GM19468 (cell line): Measurements from ENCODE around the gene SLC1A7.

Experiments used
- ATAC-seq: cut with Tn5 transposase; IDR thresholded peaks from one replicate; pipeline ENCODE4 v1.9.1; 2021; ENCODE audit warnings: mild to moderate bottlenecking, moderate library complexity, moderate number of reproducible peaks; ENCODE audit not compliant: unreplicated experiment; ENCODE audit errors: extremely low read depth

The SLC1A7 gene

DNA sequence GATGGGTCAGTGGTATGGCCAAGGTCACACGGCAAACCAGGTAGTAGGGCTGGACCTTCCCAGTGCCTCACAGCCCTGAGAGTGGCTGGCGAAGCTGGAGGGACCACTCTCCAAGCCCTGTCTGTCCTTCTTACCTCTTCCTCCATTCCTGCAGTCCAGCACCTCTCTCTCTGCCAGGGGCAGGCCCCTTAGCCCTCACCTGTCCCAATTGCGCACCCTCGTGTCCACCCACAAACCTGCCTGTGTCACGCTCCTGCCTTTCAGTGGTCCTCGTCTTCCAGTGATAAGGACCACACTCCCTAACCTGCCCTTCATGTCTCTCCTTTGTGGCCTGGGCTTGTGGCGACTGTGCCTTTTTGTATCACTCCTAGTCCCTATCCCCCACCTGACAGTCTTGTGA lies 77.0 kb downstream of the SLC1A7 start:
- ATAC-seq, result no peak

DNA sequence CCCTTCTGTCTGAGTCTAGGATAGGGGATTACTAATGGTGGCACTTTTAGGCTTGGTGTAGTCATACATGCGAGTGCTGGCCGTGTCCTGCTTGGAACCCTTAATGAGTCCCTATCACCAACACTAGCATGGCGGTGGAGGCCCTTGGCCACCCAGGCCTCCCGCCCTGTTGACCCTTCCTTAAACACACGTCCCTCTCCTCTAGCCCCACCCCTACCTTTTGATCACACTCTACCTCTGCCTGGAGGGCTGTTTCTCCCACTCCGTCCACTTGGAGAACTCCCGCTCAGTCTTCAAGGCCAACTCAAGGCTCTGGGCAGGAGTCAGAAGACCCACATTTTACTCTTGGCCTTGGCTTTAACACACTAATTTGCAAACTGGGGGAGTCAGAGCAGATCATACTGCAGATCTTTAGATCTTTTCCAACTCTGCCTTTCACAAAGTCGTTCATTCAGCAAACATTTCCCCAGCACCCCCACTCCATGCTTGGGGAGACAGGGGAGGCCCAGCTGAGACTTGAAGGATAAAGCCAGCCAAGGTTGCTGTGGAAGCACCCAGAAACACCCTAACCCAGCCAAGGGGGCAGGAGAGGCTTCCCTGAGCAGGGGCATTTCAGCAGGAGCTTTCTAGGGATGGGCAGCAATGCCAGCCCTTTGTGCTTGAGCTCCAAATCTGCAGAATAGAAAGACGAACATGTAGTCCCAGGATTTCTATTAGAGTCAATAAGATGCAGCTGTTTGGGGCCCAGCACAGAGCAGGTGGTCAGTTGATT lies 78.5 kb downstream of the SLC1A7 start:
- no peak for ATAC-seq

DNA sequence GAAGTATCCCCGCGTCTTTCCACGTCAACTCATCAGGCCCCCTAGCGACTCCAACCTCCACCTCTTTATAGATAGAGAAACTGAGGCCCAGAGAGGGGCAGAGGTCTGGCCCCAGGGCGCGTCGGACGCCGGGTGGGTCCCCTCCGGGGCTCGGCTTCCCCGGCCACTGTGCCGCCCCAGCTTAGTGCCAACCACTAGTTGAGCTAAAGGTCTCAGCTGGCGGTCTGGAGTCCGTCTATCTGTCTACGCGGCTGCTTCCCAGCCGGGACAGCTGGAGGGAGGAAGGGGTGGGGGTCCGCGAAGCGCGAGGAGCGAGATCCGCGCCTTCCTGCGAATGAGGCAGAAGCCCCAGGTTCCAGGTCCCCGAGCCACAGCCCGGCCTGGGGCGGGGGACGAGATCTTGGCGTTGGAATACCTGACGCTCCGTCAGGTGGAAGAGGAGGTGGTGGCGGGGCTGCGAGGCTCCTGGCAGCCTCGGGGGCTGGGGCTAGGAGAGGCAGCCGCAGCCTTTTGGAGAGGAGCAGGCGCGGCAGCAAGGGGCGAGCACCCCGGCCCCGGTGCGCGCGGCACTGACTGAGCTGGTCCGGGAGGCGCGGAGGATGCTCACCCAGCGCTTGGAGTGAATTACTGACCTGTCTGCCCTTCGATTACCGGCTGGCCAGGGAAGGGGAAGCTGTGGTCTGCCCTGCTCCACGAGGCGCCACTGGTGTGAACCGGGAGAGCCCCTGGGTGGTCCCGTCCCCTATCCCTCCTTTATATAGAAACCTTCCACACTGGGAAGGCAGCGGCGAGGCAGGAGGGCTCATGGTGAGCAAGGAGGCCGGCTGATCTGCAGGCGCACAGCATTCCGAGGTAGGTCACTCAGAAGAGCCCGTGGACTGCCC lies 79.5 kb downstream of the SLC1A7 start:
- no peak for ATAC-seq

DNA sequence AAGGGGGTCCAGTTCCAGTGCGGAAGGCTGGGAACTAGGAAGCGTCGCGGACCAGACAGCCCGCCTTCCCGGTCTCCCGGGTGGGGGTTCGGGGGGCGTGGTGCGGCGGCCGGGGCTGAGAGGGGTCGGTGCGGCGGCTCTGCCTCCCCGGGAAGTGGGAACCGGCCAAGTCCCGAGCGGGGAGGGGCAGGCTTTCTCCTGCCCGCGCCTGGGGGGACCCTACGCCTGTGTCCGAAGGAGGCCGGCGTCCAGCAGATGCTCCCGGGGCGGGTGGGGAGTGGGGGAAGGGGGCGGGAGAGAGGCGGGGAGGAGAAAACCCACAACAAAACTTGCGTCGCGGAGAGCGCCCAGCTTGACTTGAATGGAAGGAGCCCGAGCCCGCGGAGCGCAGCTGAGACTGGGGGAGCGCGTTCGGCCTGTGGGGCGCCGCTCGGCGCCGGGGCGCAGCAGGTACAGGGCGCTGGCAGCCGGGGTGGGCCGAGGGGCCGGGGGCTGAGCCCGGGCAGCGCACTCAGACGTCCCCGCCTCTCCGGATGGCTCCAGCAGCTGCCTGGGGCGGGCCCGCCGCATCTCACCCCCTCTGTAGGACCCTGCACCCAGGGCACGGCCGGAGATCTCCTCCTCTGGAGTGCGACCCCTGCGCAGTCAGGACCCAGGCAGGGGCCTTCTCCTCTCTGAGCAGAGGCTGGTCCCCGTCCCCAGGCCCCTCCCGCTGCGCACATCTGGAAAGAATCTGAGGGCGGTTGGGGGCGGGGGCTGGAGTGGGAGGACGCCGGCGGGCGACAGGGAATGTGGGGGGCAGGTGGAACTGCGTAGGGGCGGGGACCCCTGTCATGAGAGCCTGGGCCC lies 80.4 kb downstream of the SLC1A7 start, which contains the start of gene PODN:
Gene PODN (plus strand): TSS at position 355 of the 849 bp plus-strand sequence. CDS start 7,643 bp downstream, outside the sequence.
- ATAC-seq, result no peak

DNA sequence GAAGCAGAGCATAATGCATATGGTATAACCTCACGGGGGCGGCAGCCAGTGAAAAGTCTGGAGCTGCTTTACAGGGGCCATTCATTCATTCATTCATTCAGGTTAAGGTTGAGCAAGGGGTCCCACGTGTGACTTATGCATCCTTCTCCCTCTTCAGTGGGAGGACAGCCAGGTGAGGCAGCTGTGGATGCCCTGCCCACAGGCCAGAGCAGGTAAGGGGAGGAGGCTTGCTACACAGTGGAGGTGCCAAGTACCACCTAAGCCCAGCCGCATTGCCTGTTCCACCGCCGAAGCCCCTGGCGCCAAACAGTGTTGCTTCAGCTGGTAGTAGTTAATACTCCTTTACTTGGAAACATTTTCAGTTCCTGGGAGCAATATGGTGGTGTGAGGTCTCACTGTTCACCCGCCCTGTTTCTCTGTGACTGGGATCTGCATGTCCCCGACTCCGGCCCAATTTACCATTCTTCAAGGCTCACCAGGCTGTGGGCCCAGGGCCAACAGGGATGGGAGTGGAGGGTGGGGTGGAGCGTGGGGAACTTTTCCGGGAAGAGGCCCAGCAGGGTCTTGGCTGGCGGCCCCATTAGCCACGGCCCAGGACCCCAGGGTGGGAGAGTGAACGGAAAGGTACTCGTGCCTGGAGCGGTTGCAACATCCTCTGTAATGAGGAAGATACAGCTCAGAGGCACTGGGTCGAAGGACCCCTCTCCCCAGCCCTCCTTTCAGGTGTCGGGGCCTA lies 81.1 kb downstream of the SLC1A7 start:
- ATAC-seq, result no peak

DNA sequence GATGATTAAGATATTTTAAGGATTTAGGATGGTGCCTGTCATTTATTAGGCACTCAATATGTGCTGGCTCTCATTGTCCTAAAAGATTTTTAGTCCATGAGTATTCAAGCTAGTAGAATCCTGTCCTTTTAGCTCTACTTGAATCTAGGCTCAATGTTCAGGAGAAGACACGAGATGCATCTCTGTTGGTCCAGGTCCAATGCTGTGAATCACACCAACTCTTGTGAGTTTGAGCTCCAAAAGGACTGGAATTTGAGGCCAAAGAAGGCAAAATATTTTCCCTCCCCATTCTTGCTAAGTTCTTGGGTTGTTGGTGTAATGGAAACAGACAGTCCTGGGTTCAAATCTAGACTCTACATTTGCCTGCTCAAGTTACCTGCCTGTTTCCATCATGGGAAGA lies 81.9 kb downstream of the SLC1A7 start:
- no peak for ATAC-seq

DNA sequence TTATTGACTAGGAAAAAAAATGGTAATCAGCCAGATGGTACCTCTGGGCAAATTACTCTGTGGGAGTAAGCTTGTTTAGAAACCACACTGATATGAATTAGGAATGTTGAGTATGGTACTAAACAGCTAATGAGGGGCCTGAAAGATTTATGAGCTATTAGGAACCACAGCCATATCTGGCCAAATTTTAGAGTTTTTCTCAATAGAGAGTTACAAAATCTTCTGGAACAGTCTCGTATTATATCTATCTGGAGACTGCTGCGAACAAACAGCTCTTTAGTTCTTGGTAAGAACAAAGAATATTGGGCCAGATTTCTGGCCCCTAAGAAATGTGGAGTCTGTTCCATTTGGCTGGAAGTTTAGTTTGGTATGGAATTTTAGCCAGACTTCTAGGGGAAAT lies 85.3 kb downstream of the SLC1A7 start:
- ATAC-seq, result no peak

DNA sequence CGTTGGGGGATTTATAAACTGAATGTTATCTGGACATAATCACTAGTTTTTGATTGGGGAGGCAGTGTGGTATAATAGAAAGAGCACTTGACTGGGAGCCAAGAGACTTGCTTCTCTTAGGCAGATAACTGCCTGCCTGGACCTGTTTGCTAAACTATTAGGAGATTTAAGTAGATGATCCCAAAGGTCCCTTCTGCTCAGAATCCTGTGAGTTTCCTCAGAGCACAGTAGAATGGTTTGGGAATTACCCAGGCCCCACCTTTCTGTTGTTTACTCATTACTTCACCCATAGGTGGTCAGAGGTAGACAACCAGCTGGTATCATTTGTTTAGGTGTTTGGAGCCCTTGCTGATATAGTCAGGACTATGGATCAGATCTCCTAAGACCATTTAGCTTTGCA lies 90.8 kb downstream of the SLC1A7 start:
- ATAC-seq, result no peak

DNA sequence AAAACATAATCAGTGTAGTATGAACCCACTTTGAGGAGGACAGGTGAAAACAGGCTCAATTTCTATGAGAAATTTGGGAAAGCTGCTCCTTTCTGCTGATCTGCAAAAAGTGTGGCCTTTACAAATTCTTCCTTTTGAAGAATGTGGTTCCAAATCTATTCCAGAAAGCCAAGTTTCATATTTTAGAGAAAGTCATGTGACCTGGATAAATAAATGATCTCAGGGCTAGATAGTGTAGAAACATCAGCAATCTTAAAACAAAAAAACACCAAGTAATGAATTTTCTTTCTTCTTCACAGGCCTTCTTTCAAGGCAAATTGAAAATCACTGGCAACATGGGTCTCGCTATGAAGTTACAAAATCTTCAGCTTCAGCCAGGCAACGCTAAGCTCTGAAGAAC lies 92.1 kb downstream of the SLC1A7 start:
- ATAC-seq, result no peak

DNA sequence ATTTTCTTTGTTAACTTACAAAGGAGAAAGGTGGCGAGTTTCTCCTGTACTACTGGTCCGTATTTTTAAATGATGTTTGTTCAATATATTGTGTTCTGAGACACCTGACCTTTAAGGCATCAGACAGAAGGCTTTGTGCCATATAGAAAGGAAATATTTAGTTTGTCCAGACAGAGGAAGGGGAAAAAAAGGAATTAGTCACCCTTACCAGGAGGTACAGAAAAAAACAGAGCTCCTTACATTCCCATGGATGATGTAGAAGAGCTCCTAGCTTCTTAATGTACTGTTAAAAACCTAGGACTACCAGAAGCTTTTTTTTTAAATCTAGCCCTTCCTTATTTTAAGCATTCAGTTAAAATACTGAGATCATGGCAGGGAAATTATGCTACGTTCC lies 92.9 kb downstream of the SLC1A7 start:
- no peak for ATAC-seq

DNA sequence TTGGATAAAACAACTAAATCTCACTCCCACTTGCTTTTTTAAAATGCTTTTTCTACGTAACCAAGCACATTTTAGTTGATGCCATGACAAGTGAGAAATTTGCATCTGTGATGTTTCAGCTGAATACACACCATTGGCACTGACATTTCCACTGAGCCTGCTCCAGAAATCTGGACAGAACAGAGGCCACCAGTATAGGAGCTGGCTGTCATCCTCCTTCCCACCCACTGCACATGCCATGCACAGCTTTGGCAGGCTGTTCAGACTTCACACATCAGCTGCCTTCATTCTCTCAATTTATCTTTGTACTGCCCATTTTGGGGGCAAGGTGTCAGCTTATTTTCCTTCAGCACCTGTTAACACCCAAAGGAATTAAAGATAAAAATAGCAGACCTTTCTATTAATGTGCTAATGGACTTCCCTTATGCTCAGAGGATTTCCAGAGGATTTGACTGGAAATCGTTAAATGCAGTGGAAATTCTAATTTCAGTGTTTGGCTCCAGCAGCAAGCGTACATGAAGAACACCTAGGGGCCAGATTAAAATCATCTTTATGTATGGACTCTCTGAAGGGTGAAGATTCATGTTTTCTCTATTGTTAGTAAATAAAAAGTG lies 93.4 kb downstream of the SLC1A7 start:
- ATAC-seq, result no peak

DNA sequence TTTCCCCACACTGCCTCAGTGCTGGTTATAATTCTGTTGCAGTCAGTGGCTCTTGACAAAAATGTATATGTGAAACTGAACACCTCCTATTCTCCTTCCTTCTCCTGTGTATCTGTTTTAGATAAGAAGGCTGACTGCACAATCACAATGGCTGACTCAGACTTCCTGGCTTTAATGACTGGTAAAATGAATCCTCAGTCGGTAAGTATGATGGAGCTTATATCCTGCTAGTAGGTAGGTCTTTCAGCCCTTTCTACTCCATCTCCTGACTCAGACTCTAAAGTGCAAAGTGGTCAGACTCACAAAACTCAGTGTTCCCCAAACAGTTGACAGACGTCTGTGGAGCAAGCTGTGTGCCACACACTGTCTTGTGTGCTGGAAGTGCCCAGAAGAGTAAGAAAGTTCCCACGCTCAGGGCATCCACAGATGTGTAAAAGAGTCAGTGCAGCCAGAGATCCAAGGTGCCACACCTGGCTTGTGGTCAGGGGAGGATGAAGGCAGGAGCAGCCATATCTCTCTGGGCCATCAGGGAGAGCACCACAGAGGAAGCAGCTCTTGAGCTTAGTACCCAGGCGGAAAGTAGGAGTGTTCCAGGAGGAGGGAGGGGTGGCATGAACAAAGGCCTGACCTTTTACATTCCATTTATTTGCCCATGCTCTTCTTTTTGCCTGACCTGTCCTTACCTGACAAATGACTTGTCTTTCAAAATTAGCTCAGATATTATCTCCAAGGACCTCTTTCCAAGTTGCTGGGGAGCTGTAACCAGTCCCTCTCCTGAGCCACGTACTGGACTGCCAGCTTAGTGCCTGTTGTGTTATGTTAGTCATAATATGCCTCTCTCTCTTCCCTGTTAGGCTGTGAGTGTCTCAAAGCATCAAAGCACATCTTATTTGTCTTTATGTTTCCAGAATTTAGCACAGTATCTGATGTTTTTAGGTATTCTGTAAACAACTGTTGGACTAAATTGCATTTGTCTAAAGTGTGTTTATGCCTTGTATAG lies 94.4 kb downstream of the SLC1A7 start:
- no peak for ATAC-seq

DNA sequence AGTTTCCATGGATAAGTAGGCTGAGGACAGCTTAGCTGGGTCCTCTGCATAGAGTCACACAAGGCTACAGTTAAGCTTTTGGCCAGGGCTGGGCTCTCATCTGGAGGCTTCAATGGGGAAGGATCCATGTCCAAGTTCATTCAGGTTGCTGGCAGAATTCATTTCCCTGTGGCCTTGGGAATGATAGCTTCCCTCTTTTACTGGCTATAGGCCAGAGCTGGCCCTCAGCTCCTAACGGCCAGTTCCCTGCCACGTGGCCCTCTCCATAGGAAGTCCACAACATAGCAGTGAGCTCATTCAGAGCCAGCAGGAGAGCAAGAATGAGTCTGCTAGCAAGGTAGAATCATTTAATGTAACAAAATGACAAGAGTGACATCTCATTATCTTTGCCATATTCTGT lies 95.5 kb downstream of the SLC1A7 start:
- ATAC-seq, result no peak

DNA sequence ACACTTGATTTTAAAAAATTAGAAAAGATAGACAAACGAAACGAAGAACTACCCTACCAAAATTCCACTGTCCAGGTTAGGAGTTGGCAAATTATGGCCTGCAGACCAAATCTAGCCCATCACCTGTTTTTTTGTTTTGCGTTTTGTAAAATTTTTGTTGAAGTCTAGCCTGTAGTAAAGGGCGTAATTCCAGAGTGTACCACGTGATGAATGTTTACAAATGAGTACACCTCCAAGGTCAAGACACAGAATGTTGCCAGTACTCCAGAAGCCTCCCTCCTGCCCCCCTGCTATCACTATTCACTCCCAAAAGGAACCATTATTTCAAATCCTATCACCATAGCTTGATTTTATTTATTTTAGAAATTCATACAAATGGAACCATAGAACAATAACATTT lies 97.5 kb downstream of the SLC1A7 start:
- ATAC-seq, result no peak

DNA sequence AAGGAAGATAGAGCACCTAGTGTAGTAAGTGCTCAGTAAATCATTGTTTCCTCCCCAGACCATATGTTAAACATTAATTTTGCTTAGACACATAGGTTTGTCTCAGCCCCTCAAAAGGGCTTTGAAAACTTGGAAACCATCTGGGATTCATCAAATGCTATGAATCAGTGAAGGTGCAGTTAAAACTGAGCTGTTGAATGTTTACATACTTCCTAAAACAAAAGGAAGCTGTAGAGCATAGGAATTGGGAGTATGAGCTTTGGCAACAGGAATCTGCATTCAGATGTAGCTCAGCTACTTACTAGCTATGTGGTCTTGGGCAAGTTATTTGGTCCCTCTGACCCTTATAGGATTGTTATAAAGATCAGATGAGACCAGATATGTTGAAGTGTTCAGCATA lies 99.2 kb downstream of the SLC1A7 start:
- no peak for ATAC-seq

DNA sequence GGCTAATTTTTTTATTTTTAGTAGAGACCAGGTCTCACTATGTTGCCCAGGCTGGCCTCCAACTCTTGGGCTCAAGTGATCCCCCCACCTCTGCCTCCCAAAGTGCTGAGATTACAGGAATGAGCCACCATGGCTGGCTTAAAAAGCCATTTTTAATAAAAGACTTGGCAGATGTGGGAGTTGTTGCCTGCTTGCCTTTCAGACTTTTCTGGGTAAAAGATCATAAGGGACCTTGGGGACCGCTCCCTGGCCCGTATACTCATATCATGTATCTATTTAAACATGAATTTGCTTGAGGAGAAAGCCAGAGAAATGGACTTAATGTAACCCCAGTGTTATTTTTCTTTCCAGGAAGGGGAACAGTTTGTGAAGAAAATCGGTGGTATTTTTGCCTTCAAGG lies 103.9 kb downstream of the SLC1A7 start:
- no peak for ATAC-seq
